H1 (cell line): ENCODE measurements around the gene GRK3. TPM values are rescaled to one million over a fixed set of nuclear protein-coding genes. Genes with fewer than 3 reads are reported as not detected.
"Not testable (repeated sequence)": the region's sequence is repeated elsewhere in the genome, so short reads cannot be mapped to it uniquely, and the experiment has no call there.

Source experiments
- CTCF ChIA-PET: fragments of 300-600 bp; sonication (Branson Sonifier 250); formaldehyde crosslinking; loops from one replicate; lab custom pipeline; 2021; ENCODE audit not compliant: partially characterized antibody; lab: Charles Lee
- POLR2A ChIA-PET: fragments of 300-600 bp; sonication (Branson Sonifier 250); formaldehyde crosslinking; loops from one replicate; lab custom pipeline; 2021; ENCODE audit warnings: inconsistent platforms; ENCODE audit not compliant: partially characterized antibody; lab: Charles Lee
- DNase-seq, 2 experiments: peaks; one replicate each; pipeline versions ENCODE4 v3.0.0 to v3.0.0-alpha.2; 2010 to 2022; ENCODE audit warnings: low spot score in 2 of 2, low read depth in 1 of 2, mixed read lengths in 1 of 2
- FAIRE-seq: peaks from 2 replicates; lab custom pipeline; 2011; peaks lifted over from hg19 to GRCh38; lab: Jason Lieb, UNC
- H2AFZ ChIP-seq: 2 replicates; pipeline ENCODE4 v1.8.1; 2012; ENCODE audit warnings: low read length, inconsistent platforms
- H2AK5ac ChIP-seq: 2 replicates; pipeline ENCODE4 v1.6.1; 2013; ENCODE audit warnings: low read depth, low read length
- H2BK120ac ChIP-seq: replicated peaks from 2 replicates; pipeline ENCODE3; 2013; ENCODE audit warnings: low read depth, low read length, inconsistent platforms
- H2BK12ac ChIP-seq: 2 replicates; pipeline ENCODE4 v1.6.1; 2013; ENCODE audit warnings: low read depth, low read length
- H2BK15ac ChIP-seq: 2 replicates; pipeline ENCODE4 v1.6.1; 2013; ENCODE audit warnings: low read length
- H2BK20ac ChIP-seq: 2 replicates; pipeline ENCODE4 v1.6.1; 2013; ENCODE audit warnings: low read length
- H2BK5ac ChIP-seq: 2 replicates; pipeline ENCODE4 v1.6.1; 2013; ENCODE audit warnings: low read depth, low read length
- H3K14ac ChIP-seq: 2 replicates; pipeline ENCODE4 v1.6.1; 2013; ENCODE audit warnings: inconsistent platforms; ENCODE audit not compliant: insufficient read length
- H3K18ac ChIP-seq: 2 replicates; pipeline ENCODE4 v1.6.1; 2013; ENCODE audit warnings: low read length; ENCODE audit errors: extremely low read depth
- H3K23ac ChIP-seq: 2 replicates; pipeline ENCODE4 v1.6.1; 2013; ENCODE audit warnings: inconsistent platforms; ENCODE audit not compliant: insufficient read length
- H3K23me2 ChIP-seq: 2 replicates; pipeline ENCODE4 v1.6.1; 2013; ENCODE audit warnings: low read depth, low read length
- H3K27ac ChIP-seq: 2 replicates; pipeline ENCODE4 v1.6.1; 2011; ENCODE audit warnings: low read depth, low read length, inconsistent platforms
- H3K27me3 ChIP-seq, 4 experiments: replicated peaks in 1 of 4; 1 replicate in 1 of 4; 2 replicates in 3 of 4; pipeline versions ENCODE4 v1.6.1 to v1.8.1; 2011 to 2013; ENCODE audit warnings: low read length in 3 of 4, mild to moderate bottlenecking in 3 of 4, inconsistent platforms in 2 of 4, mixed read lengths in 2 of 4, moderate library complexity in 1 of 4; ENCODE audit not compliant: control insufficient read depth in 3 of 4, insufficient read depth in 3 of 4; ENCODE audit errors: extremely low read depth in 1 of 4
- H3K36me3 ChIP-seq, 4 experiments: 2 replicates each; pipeline versions ENCODE4 v1.6.1 to v1.8.1; 2011 to 2013; ENCODE audit warnings: mild to moderate bottlenecking in 4 of 4, low read length in 3 of 4, moderate library complexity in 2 of 4, control low read depth in 1 of 4, inconsistent platforms in 1 of 4; ENCODE audit not compliant: insufficient read depth in 4 of 4, control insufficient read depth in 2 of 4
- H3K4ac ChIP-seq: replicated peaks from 2 replicates; pipeline ENCODE3; 2013; ENCODE audit warnings: low read length, low read depth, mixed read lengths, inconsistent platforms; ENCODE audit not compliant: insufficient read length
- H3K4me1 ChIP-seq, 4 experiments: replicated peaks in 1 of 4; 1 replicate in 1 of 4; 2 replicates in 3 of 4; pipeline versions ENCODE4 v1.6.1 to v1.8.1; 2011 to 2013; ENCODE audit warnings: low read length in 3 of 4, inconsistent platforms in 2 of 4, mixed read lengths in 1 of 4; ENCODE audit not compliant: insufficient read depth in 4 of 4, control insufficient read depth in 3 of 4
- H3K4me2 ChIP-seq, 2 experiments: 2 replicates each; pipeline versions ENCODE4 v1.6.1 to v1.8.1; 2011 to 2013; ENCODE audit warnings: low read depth in 2 of 2, low read length in 2 of 2, control low read depth in 1 of 2, inconsistent platforms in 1 of 2, mild to moderate bottlenecking in 1 of 2; ENCODE audit not compliant: insufficient read depth in 1 of 2
- H3K4me3 ChIP-seq, 4 experiments: fragments of 200-600, 300-600 bp in 1 of 4; sonication (generic), shearing (Covaris generic), sonication (Bioruptor Twin) in 1 of 4; 2 replicates each; pipeline versions ENCODE4 v1.5.1 to v1.8.1; 2011 to 2016; ENCODE audit warnings: low read length in 4 of 4, low read depth in 3 of 4, control low read depth in 2 of 4, inconsistent platforms in 2 of 4, mild to moderate bottlenecking in 2 of 4, mixed read lengths in 1 of 4, moderate library complexity in 1 of 4; ENCODE audit not compliant: insufficient read depth in 2 of 4; ENCODE audit errors: extremely low read depth in 1 of 4
- H3K56ac ChIP-seq: replicated peaks from 2 replicates; pipeline ENCODE3; 2013; ENCODE audit warnings: low read depth, mild to moderate bottlenecking, mixed read lengths, low read length, inconsistent platforms; ENCODE audit not compliant: insufficient read length
- H3K79me1 ChIP-seq: 2 replicates; pipeline ENCODE4 v1.6.1; 2013; ENCODE audit warnings: low read depth, low read length, control low read depth
- H3K79me2 ChIP-seq, 2 experiments: 2 replicates each; pipeline versions ENCODE4 v1.6.1 to v1.8.1; 2012 to 2013; ENCODE audit warnings: low read length in 2 of 2, mild to moderate bottlenecking in 2 of 2, inconsistent platforms in 1 of 2; ENCODE audit not compliant: insufficient read depth in 2 of 2, control insufficient read depth in 1 of 2
- H3K9ac ChIP-seq, 4 experiments: replicated peaks in 1 of 4; 1 replicate in 1 of 4; 2 replicates in 3 of 4; pipeline versions ENCODE4 v1.6.1 to v1.8.1; 2011 to 2013; ENCODE audit warnings: low read depth in 3 of 4, low read length in 3 of 4, control low read depth in 2 of 4, mild to moderate bottlenecking in 2 of 4, moderate library complexity in 2 of 4, inconsistent platforms in 1 of 4; ENCODE audit errors: extremely low read depth in 1 of 4
- H3K9me3 ChIP-seq, 2 experiments: 2 replicates each; pipeline versions ENCODE4 v1.6.1 to v1.8.1; 2012 to 2013; ENCODE audit warnings: mild to moderate bottlenecking in 2 of 2, moderate library complexity in 2 of 2, control low read depth in 1 of 2, inconsistent platforms in 1 of 2, low read depth in 1 of 2, low read length in 1 of 2, mixed read lengths in 1 of 2; ENCODE audit not compliant: insufficient read depth in 2 of 2
- H4K20me1 ChIP-seq, 2 experiments: replicated peaks in 1 of 2; 2 replicates each; pipeline versions ENCODE3 to v1.8.1; 2011 to 2013; ENCODE audit warnings: inconsistent platforms in 2 of 2, low read length in 2 of 2, mild to moderate bottlenecking in 1 of 2; ENCODE audit not compliant: insufficient read depth in 2 of 2, control insufficient read depth in 1 of 2
- H4K5ac ChIP-seq: 2 replicates; pipeline ENCODE4 v1.6.1; 2013; ENCODE audit warnings: low read length, low read depth, mixed read lengths, inconsistent platforms; ENCODE audit not compliant: insufficient read length
- H4K8ac ChIP-seq: 2 replicates; pipeline ENCODE4 v1.8.0; 2013; ENCODE audit warnings: mild to moderate bottlenecking, moderate library complexity, low read length, inconsistent platforms; ENCODE audit not compliant: insufficient read depth; ENCODE audit errors: extremely low read depth
- H4K91ac ChIP-seq: replicated peaks from 2 replicates; pipeline ENCODE3; 2013; ENCODE audit warnings: low read length, mixed read lengths, inconsistent platforms; ENCODE audit not compliant: insufficient read length
- BRCA1 ChIP-seq: IDR thresholded peaks from 2 replicates; pipeline ENCODE4 v1.6.1; 2012; ENCODE audit warnings: low read depth, low read length, improper control_type of control experiment
- CBX8 ChIP-seq: fragments of 300-800, 300-1000 bp; sonication (generic); IDR thresholded peaks from 2 replicates; pipeline ENCODE4 v1.7.1; 2016; ENCODE audit warnings: low read depth, low read length, borderline replicate concordance
- CREB1 ChIP-seq: IDR thresholded peaks from 2 replicates; pipeline ENCODE4 v1.6.1; 2012; ENCODE audit warnings: inconsistent platforms
- CTCF ChIP-seq, 3 experiments: IDR thresholded peaks; 1 replicate in 2 of 3; 2 replicates in 1 of 3; pipeline versions ENCODE4 v1.5.1 to v1.6.1; 2011; ENCODE audit warnings: low read length in 3 of 3, mild to moderate bottlenecking in 3 of 3, inconsistent platforms in 2 of 3, low read depth in 1 of 3, moderate library complexity in 1 of 3; ENCODE audit not compliant: insufficient read depth in 1 of 3; ENCODE audit errors: control extremely low read depth in 1 of 3
- NRF1 ChIP-seq: IDR thresholded peaks from 2 replicates; pipeline ENCODE4 v1.6.1; 2011; ENCODE audit warnings: mild to moderate bottlenecking, low read depth, low read length, improper control_type of control experiment
- whole genome bisulfite sequencing, 2 experiments: shearing (Covaris generic) in 1 of 2; methylation state at CpG; one replicate each; pipeline versions ENCODE4 v1.1.6 to v1.1.7; 2013 to 2015; ENCODE audit warnings: low lambda C conversion rate in 2 of 2, mixed read lengths in 2 of 2, inconsistent platforms in 1 of 2, low coverage in 1 of 2, missing lambda C conversion rate in 1 of 2; ENCODE audit not compliant: insufficient replicate concordance in 2 of 2, insufficient coverage in 1 of 2, insufficient read length in 1 of 2; ENCODE audit errors: extremely low coverage in 1 of 2, missing lambda C conversion rate in 1 of 2; 5-methylcytosine and 5-hydroxymethylcytosine counted together
- polyA plus RNA-seq, 7 experiments: library from polyadenylated mRNA; depleted of rRNA in 3 of 7; stranded (reverse) in 5 of 7; unstranded in 2 of 7; fragments of >200 nt in 5 of 7; fragments of 200-250 nt in 2 of 7; gene quantifications; 1 replicate in 5 of 7; 2 replicates in 1 of 7; 4 replicates in 1 of 7; pipeline versions ENCODE4 v1.2.1 to v1.2.3, GENCODE V29; 2011 to 2013; ENCODE audit warnings: missing spikeins in 2 of 7, mixed read lengths in 2 of 7
- total RNA-seq: library from RNA; stranded (reverse); fragmentation: NEBNext Ultra II Directional; extraction: Animal tissue kit (Norgen Biotek cat#: 25700); gene quantifications from 2 replicates; pipeline ENCODE4 v1.2.1, GENCODE V29; 2021

The GRK3 gene
- total and polyA plus RNA-seq, 2 of the 8 experiments (the other 6 are each of a cell fraction or from before 2014, with no cell fraction given): 7.5 to 35.3 TPM

GRCh38 chr22:25551396-25551795 lies 13.1 kb upstream of the GRK3 start (continued):
- TF ChIP-seq CTCF (IDR thresholded peaks at IDR 0.05; ENCODE audit: control extremely low read depth in 1 of 3, insufficient read depth in 1 of 3, low read depth in 1 of 3, low read length in 3 of 3) (no peak), BRCA1 (no peak), CBX8 (no peak), NRF1 (no peak), CREB1 (no peak)

- H3K18ac ChIP-seq, H2BK15ac ChIP-seq, H2BK12ac ChIP-seq, H3K4me1 ChIP-seq, H4K91ac ChIP-seq, H3K79me1 ChIP-seq, H3K79me2 ChIP-seq, H3K14ac ChIP-seq, H3K23ac ChIP-seq, H2BK5ac ChIP-seq, H3K27ac ChIP-seq, H4K20me1 ChIP-seq, H3K9ac ChIP-seq, H4K8ac ChIP-seq, H3K23me2 ChIP-seq, H4K5ac ChIP-seq, H3K4me2 ChIP-seq, H2BK120ac ChIP-seq, H3K36me3 ChIP-seq, H3K4me3 ChIP-seq, H3K9me3 ChIP-seq, H2AK5ac ChIP-seq, H2BK20ac ChIP-seq, FAIRE-seq, H3K27me3 ChIP-seq, DNase-seq, H2AFZ ChIP-seq, H3K56ac ChIP-seq, H3K4ac ChIP-seq: not testable (repeated sequence)
- 73% methylated on average over 1 of the region's 1 CpG; no CpG with 5 or more reads in 1 of the 2 experiments for whole genome bisulfite sequencing, 2 experiments
- CTCF ChIA-PET: interaction anchor here (1.0 to 1.1 kb wide), 2 partner anchors 9 to 214 kb away, joined by 3 to 5 read pairs; no protein-coding TSS in a partner anchor
- POLR2A ChIA-PET: interaction anchor here (1.3 kb wide), 1 partner anchor 11 kb away, joined by 3 read pairs; no protein-coding TSS in a partner anchor
These were observed 12.1 kb upstream of the GRK3 start for GRCh38 chr22:25552405-25552804.
